ENCODE measurements around the gene ARID1B. TPM values are rescaled to one million over a fixed set of nuclear protein-coding genes. Genes with fewer than 3 reads are reported as not detected.

The ARID1B gene
- total and polyA plus RNA-seq, 2 of the 4 experiments (the other 2 are of a cell fraction) = 14.5 to 20.1 TPM

DNA sequence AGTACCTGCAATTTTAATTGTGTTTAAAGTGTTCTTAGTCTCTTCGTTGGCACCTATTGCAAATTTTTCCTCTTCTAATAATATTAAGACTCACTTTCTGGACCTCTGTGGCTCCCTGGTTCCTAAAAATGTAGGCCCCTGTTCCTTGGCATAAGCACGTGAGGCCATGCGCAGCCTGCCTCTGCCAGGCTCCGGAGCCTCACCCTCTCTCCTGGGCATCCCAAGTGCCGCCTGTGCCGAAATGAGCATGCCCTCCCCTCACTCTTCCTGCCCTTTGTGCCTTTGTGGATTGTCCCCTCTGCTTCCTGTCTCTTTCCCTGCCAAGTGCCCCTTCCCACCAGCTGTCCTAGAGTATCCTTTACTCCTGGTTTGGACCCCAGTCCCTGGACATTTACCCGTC is 300.1 kb downstream of the ARID1B start:
- Histone ChIP-seq H2BK120ac (ENCODE audit: low read depth, low read length) (no peak overlapping the region), H3K4ac (ENCODE audit: low read depth, low read length) (no peak overlapping the region), H2AK9ac (replicated peaks; ENCODE audit: low read depth, low read length, poor library complexity) (no peak overlapping the region), H3K9me1 (ENCODE audit: insufficient read depth, low read length) (no peaks in the 10 kb centered on the region; the same call in 1 of the 2 replicates), H3K27me3 (ENCODE audit: control insufficient read depth, insufficient read depth, low read length) (no peaks in the 10 kb centered on the region), H4K5ac (ENCODE audit: low read depth, low read length) (no peak overlapping the region), H4K91ac (ENCODE audit: insufficient read depth, low read depth, low read length) (no peak overlapping the region), H3K79me1 (ENCODE audit: low read depth in 1 of 2, low read length in 2 of 2) (peaks cover 20 to 42% of the 10 kb centered on the region in 2 experiments; a peak in 3 of 4 replicates), H3K4me1 (ENCODE audit: control insufficient read depth, insufficient read depth, low read length) (peaks cover 4% of the 10 kb centered on the region), H3K23ac (ENCODE audit: low read depth, low read length) (no peak overlapping the region), H4K8ac (ENCODE audit: low read depth in 2 of 2, low read length in 2 of 2) (no peak overlapping the region), H2AK5ac (ENCODE audit: low read depth, low read length) (no peak overlapping the region), H3K9ac (ENCODE audit: low read depth, low read length) (no peak overlapping the region), H2BK5ac (ENCODE audit: low read depth, low read length, poor library complexity, severe bottlenecking) (no peak overlapping the region), H2BK20ac (ENCODE audit: low read depth, low read length) (no peak overlapping the region), H3K27ac (ENCODE audit: insufficient read depth, low read length) (no peak overlapping the region), H3K14ac (replicated peaks; ENCODE audit: low read depth, low read length) (no peak overlapping the region), H3K18ac (ENCODE audit: low read depth, low read length) (no peak overlapping the region), H3K56ac (ENCODE audit: extremely low read depth, insufficient read depth, low read length) (no peak overlapping the region), H2AFZ (replicated peaks; ENCODE audit: low read length, poor library complexity) (peak overlapping the region; percentile 25), H2BK15ac (ENCODE audit: low read depth, low read length) (no peak overlapping the region), H3K9me3 (ENCODE audit: control insufficient read depth, insufficient read depth, low read length) (no peaks in the 10 kb centered on the region), H4K20me1 (ENCODE audit: insufficient read depth, low read length) (peaks cover 3% of the 10 kb centered on the region; the same call in 1 of the 2 replicates), H3K36me3 (ENCODE audit: control insufficient read depth, insufficient read depth, low read length) (no peaks in the 10 kb centered on the region), H3K4me2 (ENCODE audit: low read depth, low read length) (no peak overlapping the region), H3K4me3 (ENCODE audit: insufficient read depth, low read depth, low read length) (no peak overlapping the region)
- ATAC-seq (ENCODE audit: low read depth) = no peak
- dilution Hi-C loops (cut with HindIII; ENCODE audit: low sequenced_read_pairs, unreplicated experiment) = no loop called here
- intact Hi-C loops (cut with micrococcal nuclease) = no loop called here
- POLR2A ChIA-PET (ENCODE audit: unreplicated experiment) = no interaction called here
- CTCF ChIA-PET = no interaction called here
- DNase-seq = no peak
- no TSS peak for BruUV-seq (replicated peaks)
- WGBS, 2 experiments (ENCODE audit: extremely low coverage in 2 of 2, insufficient read length in 1 of 2) = no CpG with 5 or more reads among the region's 7 CpGs
- in situ Hi-C loops (cut with MboI; ENCODE audit: low sequenced_read_pairs) = no loop called here
- TF ChIP-seq, protein P1, sequence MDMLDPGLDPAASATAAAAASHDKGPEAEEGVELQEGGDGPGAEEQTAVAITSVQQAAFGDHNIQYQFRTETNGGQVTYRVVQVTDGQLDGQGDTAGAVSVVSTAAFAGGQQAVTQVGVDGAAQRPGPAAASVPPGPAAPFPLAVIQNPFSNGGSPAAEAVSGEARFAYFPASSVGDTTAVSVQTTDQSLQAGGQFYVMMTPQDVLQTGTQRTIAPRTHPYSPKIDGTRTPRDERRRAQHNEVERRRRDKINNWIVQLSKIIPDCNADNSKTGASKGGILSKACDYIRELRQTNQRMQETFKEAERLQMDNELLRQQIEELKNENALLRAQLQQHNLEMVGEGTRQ (IDR thresholded peaks at IDR 0.05; ENCODE audit: low read depth, low read length) = no peak
- no peak for TF ChIP-seq CEBPB (IDR thresholded peaks at IDR 0.05; ENCODE audit: low read depth, low read length)
- TF ChIP-seq, protein P2, sequence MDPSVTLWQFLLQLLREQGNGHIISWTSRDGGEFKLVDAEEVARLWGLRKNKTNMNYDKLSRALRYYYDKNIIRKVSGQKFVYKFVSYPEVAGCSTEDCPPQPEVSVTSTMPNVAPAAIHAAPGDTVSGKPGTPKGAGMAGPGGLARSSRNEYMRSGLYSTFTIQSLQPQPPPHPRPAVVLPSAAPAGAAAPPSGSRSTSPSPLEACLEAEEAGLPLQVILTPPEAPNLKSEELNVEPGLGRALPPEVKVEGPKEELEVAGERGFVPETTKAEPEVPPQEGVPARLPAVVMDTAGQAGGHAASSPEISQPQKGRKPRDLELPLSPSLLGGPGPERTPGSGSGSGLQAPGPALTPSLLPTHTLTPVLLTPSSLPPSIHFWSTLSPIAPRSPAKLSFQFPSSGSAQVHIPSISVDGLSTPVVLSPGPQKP (IDR thresholded peaks at IDR 0.05; ENCODE audit: borderline replicate concordance, low read depth, low read length) = no peak
- TF ChIP-seq RCOR1 (IDR thresholded peaks at IDR 0.05; ENCODE audit: insufficient replicate concordance, low read length) = no peak
- TF ChIP-seq, protein P3, sequence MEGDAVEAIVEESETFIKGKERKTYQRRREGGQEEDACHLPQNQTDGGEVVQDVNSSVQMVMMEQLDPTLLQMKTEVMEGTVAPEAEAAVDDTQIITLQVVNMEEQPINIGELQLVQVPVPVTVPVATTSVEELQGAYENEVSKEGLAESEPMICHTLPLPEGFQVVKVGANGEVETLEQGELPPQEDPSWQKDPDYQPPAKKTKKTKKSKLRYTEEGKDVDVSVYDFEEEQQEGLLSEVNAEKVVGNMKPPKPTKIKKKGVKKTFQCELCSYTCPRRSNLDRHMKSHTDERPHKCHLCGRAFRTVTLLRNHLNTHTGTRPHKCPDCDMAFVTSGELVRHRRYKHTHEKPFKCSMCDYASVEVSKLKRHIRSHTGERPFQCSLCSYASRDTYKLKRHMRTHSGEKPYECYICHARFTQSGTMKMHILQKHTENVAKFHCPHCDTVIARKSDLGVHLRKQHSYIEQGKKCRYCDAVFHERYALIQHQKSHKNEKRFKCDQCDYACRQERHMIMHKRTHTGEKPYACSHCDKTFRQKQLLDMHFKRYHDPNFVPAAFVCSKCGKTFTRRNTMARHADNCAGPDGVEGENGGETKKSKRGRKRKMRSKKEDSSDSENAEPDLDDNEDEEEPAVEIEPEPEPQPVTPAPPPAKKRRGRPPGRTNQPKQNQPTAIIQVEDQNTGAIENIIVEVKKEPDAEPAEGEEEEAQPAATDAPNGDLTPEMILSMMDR (conservative IDR thresholded peaks at IDR 0.05; ENCODE audit: low read depth, low read length) = no peak
- no peak for TF ChIP-seq BHLHE40 (IDR thresholded peaks at IDR 0.05; ENCODE audit: low read depth, low read length)
- TF ChIP-seq CHD1 (IDR thresholded peaks at IDR 0.05; ENCODE audit: low read depth, low read length) = no peak

Data from IMR-90 (cell line).